ENCODE measurements around the gene UBE2E2.

DNA sequence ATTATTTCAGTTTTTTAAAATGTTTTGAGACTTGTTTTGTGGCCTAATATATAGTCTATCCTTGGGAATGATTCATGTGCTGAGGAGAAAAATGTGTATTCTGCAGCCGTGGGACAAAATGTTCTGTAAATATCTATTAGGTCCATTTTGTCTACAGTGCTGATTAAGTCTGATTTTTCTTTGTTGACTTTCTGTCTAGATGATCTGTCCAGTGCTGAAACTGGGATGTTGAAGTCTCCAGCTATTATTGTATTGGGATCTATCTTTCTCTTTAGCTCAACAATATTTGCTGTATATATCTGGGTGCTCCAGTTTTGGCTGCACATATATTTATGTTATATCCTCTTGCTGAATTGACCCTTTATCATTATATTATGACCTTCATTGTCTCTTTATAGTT, 85.2 kb downstream of the UBE2E2 start:
- TF ChIP-seq ZFP69B (tag by site-specific recombination; IDR thresholded peaks at IDR 0.05) (no peak), ZNF274 (IDR thresholded peaks at IDR 0.05; ENCODE audit: low read length) (no peak), ZNF274 (tag by site-specific recombination; IDR thresholded peaks at IDR 0.05; ENCODE audit: borderline replicate concordance) (no peak)

All from HEK293 (cell line).